Adrenal gland (tissue), 5 donors: Measurements from ENCODE around the gene NPR1.

Experiments
- CTCF ChIP-seq, 6 experiments: fragments of 450-650 bp in 4 of 6; fragments of 200-600 bp in 2 of 6; sonication (generic) in 1 of 6; IDR thresholded peaks; 1 replicate in 5 of 6; 2 replicates in 1 of 6; pipeline versions ENCODE4 v1.5.1 to v1.8.0; 2016 to 2021; ENCODE audit warnings: antibody characterized with exemption in 6 of 6, mild to moderate bottlenecking in 2 of 6, moderate library complexity in 1 of 6
- POLR2A ChIP-seq, 2 donors: fragments of 450-650 bp; IDR thresholded peaks; one replicate each; pipeline ENCODE4 v1.6.1; 2017; ENCODE audit warnings: antibody characterized with exemption in 2 of 2, mild to moderate bottlenecking in 2 of 2, moderate library complexity in 1 of 2
- donor health status: DM: no; HTN: no; CAD: no.

DNA sequence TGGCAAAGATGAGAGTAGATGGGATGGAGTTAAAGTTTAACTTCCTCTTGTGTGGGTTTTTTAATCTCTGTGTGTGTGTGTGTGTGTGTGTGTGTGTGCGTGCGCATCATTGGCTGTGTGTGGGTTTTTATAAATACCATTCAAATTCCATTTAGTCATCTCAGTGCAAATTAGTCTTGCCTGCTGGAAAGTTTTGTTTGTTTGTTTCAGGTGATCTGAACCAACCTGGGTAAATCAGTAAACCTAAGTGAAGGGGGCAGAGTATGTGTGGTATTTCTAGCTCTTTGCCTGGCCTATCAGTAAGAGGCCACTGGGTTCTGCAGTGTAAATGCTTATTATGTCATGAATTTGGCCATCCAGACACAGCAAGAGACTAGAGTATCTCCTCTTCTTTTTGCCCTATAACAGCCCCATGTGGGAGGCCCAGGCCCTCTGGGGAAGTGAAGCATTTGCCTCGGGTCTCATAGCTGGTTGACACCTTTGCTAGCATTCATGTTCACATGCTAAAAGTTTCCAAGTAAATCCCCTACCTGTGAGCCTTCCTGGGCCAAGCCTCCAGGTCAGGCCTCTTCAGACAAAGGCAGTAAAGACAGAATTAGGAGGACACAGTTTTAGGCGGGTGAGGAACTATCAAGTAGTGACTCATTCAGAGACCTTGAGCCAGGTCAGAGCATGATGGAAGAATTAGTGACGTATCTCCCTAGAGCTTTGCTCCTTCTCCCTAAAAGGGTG lies 64.1 kb downstream of the NPR1 start:
- TF ChIP-seq POLR2A (IDR thresholded peaks at IDR 0.05) (no peak), CTCF (IDR thresholded peaks at IDR 0.05) (no peak)
